Measurements from ENCODE around the gene CLCN6. TPM values are rescaled to one million over a fixed set of nuclear protein-coding genes. Genes with fewer than 3 reads are reported as not detected.

CLCN6 gene
- polyA plus RNA-seq, 2 of the 4 experiments (the other 2 are of a cell fraction): 5.7 to 9.0 TPM

DNA sequence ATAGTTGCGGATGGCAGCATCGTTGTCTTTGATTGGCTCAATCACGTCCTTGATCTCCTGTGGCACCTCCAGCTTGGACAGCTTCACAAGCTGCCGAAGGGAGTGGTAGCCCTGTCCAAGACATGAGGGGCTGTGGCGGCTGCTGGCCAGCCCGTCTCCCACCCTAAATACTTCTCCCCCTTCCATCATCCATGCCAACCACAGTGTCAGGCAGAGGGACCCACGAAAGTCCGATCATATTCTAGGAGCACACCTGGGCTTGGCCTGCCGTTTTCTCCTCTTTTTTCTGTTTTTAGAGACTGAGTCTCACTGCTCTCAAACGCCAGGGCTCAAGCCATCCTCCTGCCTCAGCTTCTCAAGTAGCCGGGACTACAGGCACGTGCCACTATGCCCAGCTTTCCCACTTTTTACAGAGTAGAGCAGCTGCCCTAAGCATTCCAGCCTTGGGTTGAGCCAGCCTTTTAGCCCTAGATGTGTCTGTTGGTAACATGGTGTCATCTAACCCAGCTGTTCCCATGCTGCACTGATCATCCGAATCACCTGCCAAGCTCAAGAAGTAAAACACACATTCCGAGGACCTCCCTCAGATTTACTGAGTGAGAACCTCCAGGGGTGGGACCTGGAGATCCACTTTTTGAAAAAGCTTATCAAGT lies 10.6 kb upstream of the CLCN6 start:
- no peak overlapping the region for H3K4me2 ChIP-seq
- TF ChIP-seq, protein P1, sequence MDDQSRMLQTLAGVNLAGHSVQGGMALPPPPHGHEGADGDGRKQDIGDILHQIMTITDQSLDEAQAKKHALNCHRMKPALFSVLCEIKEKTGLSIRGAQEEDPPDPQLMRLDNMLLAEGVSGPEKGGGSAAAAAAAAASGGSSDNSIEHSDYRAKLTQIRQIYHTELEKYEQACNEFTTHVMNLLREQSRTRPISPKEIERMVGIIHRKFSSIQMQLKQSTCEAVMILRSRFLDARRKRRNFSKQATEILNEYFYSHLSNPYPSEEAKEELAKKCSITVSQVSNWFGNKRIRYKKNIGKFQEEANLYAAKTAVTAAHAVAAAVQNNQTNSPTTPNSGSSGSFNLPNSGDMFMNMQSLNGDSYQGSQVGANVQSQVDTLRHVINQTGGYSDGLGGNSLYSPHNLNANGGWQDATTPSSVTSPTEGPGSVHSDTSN (IDR thresholded peaks at IDR 0.05): no peak
- no peak for TF ChIP-seq RAD21 (conservative IDR thresholded peaks at IDR 0.05 in 1 of 2, IDR thresholded peaks at IDR 0.05 in 1 of 2)
- TF ChIP-seq, protein P2, sequence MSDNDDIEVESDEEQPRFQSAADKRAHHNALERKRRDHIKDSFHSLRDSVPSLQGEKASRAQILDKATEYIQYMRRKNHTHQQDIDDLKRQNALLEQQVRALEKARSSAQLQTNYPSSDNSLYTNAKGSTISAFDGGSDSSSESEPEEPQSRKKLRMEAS (IDR thresholded peaks at IDR 0.05): no peak
- TF ChIP-seq POLR2AphosphoS2 (conservative IDR thresholded peaks at IDR 0.05; ENCODE audit: low read length): no peak
- no peak for TF ChIP-seq ZNF302 (CRISPR knock-in tag; IDR thresholded peaks at IDR 0.05)
- no peak for TF ChIP-seq BHLHE40 (IDR thresholded peaks at IDR 0.05; ENCODE audit: low read depth, low read length)
- no peak for TF ChIP-seq MAZ (IDR thresholded peaks at IDR 0.05; ENCODE audit: borderline replicate concordance, low read depth, low read length)
- TF ChIP-seq PHF8 (IDR thresholded peaks at IDR 0.05; ENCODE audit: borderline replicate concordance, low read depth): no peak
- no peak for TF ChIP-seq NR3C1 (IDR thresholded peaks at IDR 0.05)
- TF ChIP-seq MAFK (IDR thresholded peaks at IDR 0.05; ENCODE audit: partially characterized antibody): no peak
- no peak for TF ChIP-seq SMC3 (IDR thresholded peaks at IDR 0.05)
- TF ChIP-seq KDM1A (IDR thresholded peaks at IDR 0.05; ENCODE audit: low read depth): no peak
- no peak for TF ChIP-seq CHD2 (IDR thresholded peaks at IDR 0.05; ENCODE audit: low read length, partially characterized antibody)
- TF ChIP-seq, protein P3, sequence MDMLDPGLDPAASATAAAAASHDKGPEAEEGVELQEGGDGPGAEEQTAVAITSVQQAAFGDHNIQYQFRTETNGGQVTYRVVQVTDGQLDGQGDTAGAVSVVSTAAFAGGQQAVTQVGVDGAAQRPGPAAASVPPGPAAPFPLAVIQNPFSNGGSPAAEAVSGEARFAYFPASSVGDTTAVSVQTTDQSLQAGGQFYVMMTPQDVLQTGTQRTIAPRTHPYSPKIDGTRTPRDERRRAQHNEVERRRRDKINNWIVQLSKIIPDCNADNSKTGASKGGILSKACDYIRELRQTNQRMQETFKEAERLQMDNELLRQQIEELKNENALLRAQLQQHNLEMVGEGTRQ (IDR thresholded peaks at IDR 0.05): no peak
- TF ChIP-seq, protein P4, sequence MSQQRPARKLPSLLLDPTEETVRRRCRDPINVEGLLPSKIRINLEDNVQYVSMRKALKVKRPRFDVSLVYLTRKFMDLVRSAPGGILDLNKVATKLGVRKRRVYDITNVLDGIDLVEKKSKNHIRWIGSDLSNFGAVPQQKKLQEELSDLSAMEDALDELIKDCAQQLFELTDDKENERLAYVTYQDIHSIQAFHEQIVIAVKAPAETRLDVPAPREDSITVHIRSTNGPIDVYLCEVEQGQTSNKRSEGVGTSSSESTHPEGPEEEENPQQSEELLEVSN (IDR thresholded peaks at IDR 0.05; ENCODE audit: borderline replicate concordance, low read depth): no peak
- TF ChIP-seq TP53 (CRISPR knock-in tag; IDR thresholded peaks at IDR 0.05): no peak
- TF ChIP-seq, protein P5, sequence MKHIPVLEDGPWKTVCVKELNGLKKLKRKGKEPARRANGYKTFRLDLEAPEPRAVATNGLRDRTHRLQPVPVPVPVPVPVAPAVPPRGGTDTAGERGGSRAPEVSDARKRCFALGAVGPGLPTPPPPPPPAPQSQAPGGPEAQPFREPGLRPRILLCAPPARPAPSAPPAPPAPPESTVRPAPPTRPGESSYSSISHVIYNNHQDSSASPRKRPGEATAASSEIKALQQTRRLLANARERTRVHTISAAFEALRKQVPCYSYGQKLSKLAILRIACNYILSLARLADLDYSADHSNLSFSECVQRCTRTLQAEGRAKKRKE (CRISPR knock-in tag; IDR thresholded peaks at IDR 0.05; ENCODE audit: low read depth): no peak
- TF ChIP-seq, protein P6, sequence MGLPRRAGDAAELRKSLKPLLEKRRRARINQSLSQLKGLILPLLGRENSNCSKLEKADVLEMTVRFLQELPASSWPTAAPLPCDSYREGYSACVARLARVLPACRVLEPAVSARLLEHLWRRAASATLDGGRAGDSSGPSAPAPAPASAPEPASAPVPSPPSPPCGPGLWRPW (IDR thresholded peaks at IDR 0.05): no peak
- TF ChIP-seq CBX8 (IDR thresholded peaks at IDR 0.05): no peak
- TF ChIP-seq, protein P7, sequence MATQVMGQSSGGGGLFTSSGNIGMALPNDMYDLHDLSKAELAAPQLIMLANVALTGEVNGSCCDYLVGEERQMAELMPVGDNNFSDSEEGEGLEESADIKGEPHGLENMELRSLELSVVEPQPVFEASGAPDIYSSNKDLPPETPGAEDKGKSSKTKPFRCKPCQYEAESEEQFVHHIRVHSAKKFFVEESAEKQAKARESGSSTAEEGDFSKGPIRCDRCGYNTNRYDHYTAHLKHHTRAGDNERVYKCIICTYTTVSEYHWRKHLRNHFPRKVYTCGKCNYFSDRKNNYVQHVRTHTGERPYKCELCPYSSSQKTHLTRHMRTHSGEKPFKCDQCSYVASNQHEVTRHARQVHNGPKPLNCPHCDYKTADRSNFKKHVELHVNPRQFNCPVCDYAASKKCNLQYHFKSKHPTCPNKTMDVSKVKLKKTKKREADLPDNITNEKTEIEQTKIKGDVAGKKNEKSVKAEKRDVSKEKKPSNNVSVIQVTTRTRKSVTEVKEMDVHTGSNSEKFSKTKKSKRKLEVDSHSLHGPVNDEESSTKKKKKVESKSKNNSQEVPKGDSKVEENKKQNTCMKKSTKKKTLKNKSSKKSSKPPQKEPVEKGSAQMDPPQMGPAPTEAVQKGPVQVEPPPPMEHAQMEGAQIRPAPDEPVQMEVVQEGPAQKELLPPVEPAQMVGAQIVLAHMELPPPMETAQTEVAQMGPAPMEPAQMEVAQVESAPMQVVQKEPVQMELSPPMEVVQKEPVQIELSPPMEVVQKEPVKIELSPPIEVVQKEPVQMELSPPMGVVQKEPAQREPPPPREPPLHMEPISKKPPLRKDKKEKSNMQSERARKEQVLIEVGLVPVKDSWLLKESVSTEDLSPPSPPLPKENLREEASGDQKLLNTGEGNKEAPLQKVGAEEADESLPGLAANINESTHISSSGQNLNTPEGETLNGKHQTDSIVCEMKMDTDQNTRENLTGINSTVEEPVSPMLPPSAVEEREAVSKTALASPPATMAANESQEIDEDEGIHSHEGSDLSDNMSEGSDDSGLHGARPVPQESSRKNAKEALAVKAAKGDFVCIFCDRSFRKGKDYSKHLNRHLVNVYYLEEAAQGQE (IDR thresholded peaks at IDR 0.05): no peak
- H3K4me1 ChIP-seq: peaks cover 12% of the 10 kb centered on the region
- ChIA-PET POLR2A (no interaction called here), CTCF (interaction anchor here (2.7 kb wide), 1 partner anchor 9 kb away, joined by 15 read pairs; no protein-coding TSS in a partner anchor)
- no peak for DNase-seq (ENCODE audit: low read depth in 1 of 2, low spot score in 1 of 2)
- 95% methylated on average over 13 of the region's 14 CpGs for WGBS (ENCODE audit: missing lambda C conversion rate)
- no peak for ATAC-seq
- FAIRE-seq: no peak
- no peak overlapping the region for H3K27ac ChIP-seq
- H3K9me3 ChIP-seq: no peaks in the 10 kb centered on the region
- H3K4me3 ChIP-seq: no peak overlapping the region

Measured in A549 (cell line).